Osteoblast (primary cell): ENCODE measurements around the gene SERPINA7. TPM values are rescaled to one million over a fixed set of nuclear protein-coding genes. Genes with fewer than 3 reads are reported as not detected.

Experiments used
- DNase-seq: peaks from one replicate; pipeline ENCODE4 v3.0.0; 2011; ENCODE audit warnings: low spot score, mixed read lengths; ENCODE audit not compliant: insufficient read length; ENCODE audit errors: missing footprints
- H2AFZ ChIP-seq: 2 replicates; pipeline ENCODE4 v1.6.0; 2011; ENCODE audit warnings: mild to moderate bottlenecking, low read length
- H3K27ac ChIP-seq: 2 replicates; pipeline ENCODE4 v1.5.1; 2011; ENCODE audit warnings: mild to moderate bottlenecking, low read depth, low read length, moderate library complexity
- H3K27me3 ChIP-seq: 2 replicates; pipeline ENCODE4 v1.6.0; 2012; ENCODE audit warnings: mild to moderate bottlenecking, control low read depth, inconsistent platforms, low read length, moderate library complexity; ENCODE audit not compliant: insufficient read depth
- H3K36me3 ChIP-seq: 2 replicates; pipeline ENCODE4 v1.5.1; 2011; ENCODE audit warnings: mild to moderate bottlenecking, low read length, control low read depth, moderate library complexity; ENCODE audit not compliant: insufficient read depth
- H3K4me1 ChIP-seq: 2 replicates; pipeline ENCODE4 v1.5.1; 2011; ENCODE audit warnings: mild to moderate bottlenecking, low read length, control low read depth, moderate library complexity; ENCODE audit not compliant: insufficient read depth
- H3K4me2 ChIP-seq: 2 replicates; pipeline ENCODE4 v1.6.0; 2011; ENCODE audit warnings: mild to moderate bottlenecking, low read length; ENCODE audit not compliant: insufficient read depth
- H3K4me3 ChIP-seq: fragments of 200-600 bp; sonication (generic); 3 replicates; pipeline ENCODE4 v1.5.1; 2012; ENCODE audit warnings: mild to moderate bottlenecking, low read length, inconsistent platforms; ENCODE audit not compliant: insufficient read depth
- H3K79me2 ChIP-seq: 2 replicates; pipeline ENCODE4 v1.6.0; 2012; ENCODE audit warnings: mild to moderate bottlenecking, low read length, control low read depth, inconsistent platforms; ENCODE audit not compliant: insufficient read depth
- H3K9me3 ChIP-seq: 2 replicates; pipeline ENCODE4 v1.5.1; 2011; ENCODE audit warnings: low read depth, low read length, control low read depth
- H4K20me1 ChIP-seq: 2 replicates; pipeline ENCODE4 v1.6.0; 2012; ENCODE audit warnings: mild to moderate bottlenecking, low read length, control low read depth; ENCODE audit not compliant: insufficient read depth
- CTCF ChIP-seq: IDR thresholded peaks from 2 replicates; pipeline ENCODE4 v1.5.1; 2011; ENCODE audit warnings: mild to moderate bottlenecking, low read depth, low read length, moderate library complexity; ENCODE audit errors: extremely low read depth
- total RNA-seq: library from RNA; depleted of rRNA; stranded (reverse); fragments of >200 nt; gene quantifications from 2 replicates; pipeline ENCODE4 v1.2.3, GENCODE V29; 2012

SERPINA7 gene
- total RNA-seq, 1 donor, result not detected

DNA sequence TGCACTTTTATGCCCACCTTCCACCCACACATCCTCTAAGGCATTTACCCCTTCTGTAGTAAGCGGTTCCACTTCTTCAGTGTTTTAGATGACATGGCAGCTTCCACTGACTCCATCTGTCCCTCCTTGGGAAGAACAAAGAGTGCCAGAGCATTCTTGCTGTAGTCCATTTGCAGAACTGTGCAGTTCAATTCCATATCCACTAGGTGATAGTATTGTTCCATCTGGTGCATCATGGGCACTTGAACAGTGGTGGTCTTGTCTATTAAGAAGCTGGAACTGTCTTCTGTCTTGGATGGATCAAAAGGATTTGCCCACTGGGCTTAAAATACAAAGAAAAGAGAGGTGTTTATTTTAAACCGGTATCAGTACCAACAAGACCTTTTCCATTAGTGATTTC is 3.5 kb downstream of the SERPINA7 start:
- no peaks in the 10 kb centered on the region for H3K79me2 ChIP-seq
- no peak for TF ChIP-seq CTCF
- H3K4me1 ChIP-seq, result no peaks in the 10 kb centered on the region
- no peak overlapping the region for H2AFZ ChIP-seq
- H3K4me3 ChIP-seq, result no peak overlapping the region
- DNase-seq, result no peak
- H3K27ac ChIP-seq, result no peak overlapping the region
- no peaks in the 10 kb centered on the region for H3K9me3 ChIP-seq
- H4K20me1 ChIP-seq, result no peaks in the 10 kb centered on the region
- no peak overlapping the region for H3K4me2 ChIP-seq
- peaks cover 2% of the 10 kb centered on the region for H3K27me3 ChIP-seq
- no peaks in the 10 kb centered on the region for H3K36me3 ChIP-seq

DNA sequence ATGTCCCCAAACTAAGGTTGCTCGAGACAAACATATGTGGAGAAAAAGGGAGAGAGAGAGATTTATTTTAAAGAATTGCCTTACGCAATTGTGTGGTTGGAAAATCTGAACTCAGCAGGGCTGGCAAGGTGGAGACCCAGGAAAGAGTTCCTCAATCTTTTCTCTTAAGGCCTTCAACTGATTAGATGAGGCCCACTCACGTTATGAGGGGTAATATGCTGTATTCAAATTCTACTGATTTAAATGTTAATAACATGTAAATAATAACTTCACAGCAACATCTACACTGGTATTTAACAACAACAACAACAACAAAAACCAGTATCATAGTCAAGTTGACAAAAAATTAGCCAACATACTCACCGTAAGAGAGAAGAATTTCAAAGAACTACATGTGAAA is 14.6 kb downstream of the SERPINA7 start:
- H3K36me3 ChIP-seq, result no peaks in the 10 kb centered on the region
- H3K27ac ChIP-seq, result no peak overlapping the region
- no peaks in the 10 kb centered on the region for H3K9me3 ChIP-seq
- no peak overlapping the region for H3K4me3 ChIP-seq
- no peaks in the 10 kb centered on the region for H3K4me1 ChIP-seq
- H3K79me2 ChIP-seq, result no peaks in the 10 kb centered on the region
- H4K20me1 ChIP-seq, result no peaks in the 10 kb centered on the region
- H2AFZ ChIP-seq, result no peak overlapping the region
- DNase-seq, result no peak
- H3K4me2 ChIP-seq, result no peak overlapping the region
- no peaks in the 10 kb centered on the region for H3K27me3 ChIP-seq
- TF ChIP-seq CTCF, result no peak

- Histone ChIP-seq H4K20me1 (no peaks in the 10 kb centered on the region), H3K4me2 (no peak overlapping the region), H3K79me2 (no peaks in the 10 kb centered on the region), H3K9me3 (no peaks in the 10 kb centered on the region), H2AFZ (no peak overlapping the region), H3K36me3 (no peaks in the 10 kb centered on the region), H3K27ac (no peak overlapping the region), H3K27me3 (no peaks in the 10 kb centered on the region), H3K4me1 (no peaks in the 10 kb centered on the region), H3K4me3 (no peak overlapping the region)
- no peak for DNase-seq
- no peak for TF ChIP-seq CTCF
These were observed 16.3 kb downstream of the SERPINA7 start for GRCh38 chrX:106022238-106022637.

DNA sequence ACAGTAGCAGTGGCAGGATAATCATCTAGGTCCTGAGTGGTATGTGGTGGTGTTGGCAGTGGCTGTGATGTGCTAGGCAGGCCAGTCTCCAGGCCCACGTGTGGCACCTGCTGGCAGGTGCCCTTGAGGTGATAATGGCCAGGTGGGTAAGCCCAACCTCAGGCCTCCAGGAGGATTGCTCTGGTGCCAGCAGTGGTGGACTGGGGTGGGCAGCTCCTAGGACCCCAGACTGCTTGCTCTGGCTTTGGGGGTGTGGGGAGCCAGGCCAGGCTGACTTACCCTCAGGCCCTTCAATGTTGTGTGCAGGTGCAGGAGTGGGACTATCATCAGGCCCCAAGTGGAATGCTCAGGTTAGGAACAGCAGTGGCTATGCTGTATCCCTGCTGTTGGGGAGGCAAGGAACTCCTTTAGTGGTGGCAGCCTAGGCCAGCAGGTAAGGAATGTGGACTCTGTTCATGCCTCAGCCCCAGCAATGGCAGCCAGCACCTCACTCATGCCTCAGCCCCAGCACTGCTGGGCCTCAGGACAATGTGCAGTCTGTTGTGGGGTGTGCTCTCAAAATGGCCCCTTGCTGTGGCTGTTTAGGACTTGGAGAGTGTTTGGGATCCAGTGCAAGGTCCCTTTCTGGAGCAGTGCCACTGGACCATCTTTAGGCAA is 24.3 kb downstream of the SERPINA7 start:
- no peak overlapping the region for H3K27ac ChIP-seq
- H3K27me3 ChIP-seq, result no peaks in the 10 kb centered on the region
- TF ChIP-seq CTCF, result no peak
- no peak overlapping the region for H2AFZ ChIP-seq
- no peaks in the 10 kb centered on the region for H4K20me1 ChIP-seq
- no peak overlapping the region for H3K4me2 ChIP-seq
- no peak for DNase-seq
- H3K4me3 ChIP-seq, result no peak overlapping the region
- no peaks in the 10 kb centered on the region for H3K36me3 ChIP-seq
- no peaks in the 10 kb centered on the region for H3K4me1 ChIP-seq
- no peaks in the 10 kb centered on the region for H3K79me2 ChIP-seq
- no peaks in the 10 kb centered on the region for H3K9me3 ChIP-seq
